ENCODE results near the gene TMEM45B.
"Not testable (repeated sequence)": the region's sequence is repeated elsewhere in the genome, so short reads cannot be mapped to it uniquely, and the experiment has no call there.

TMEM45B gene

GRCh38 chr11:129808241-129808640 lies 7.4 kb upstream of the TMEM45B start:
- DNase-seq (ENCODE audit: low spot score), result not testable (repeated sequence)

GRCh38 chr11:129813231-129813791 lies 2.3 kb upstream of the TMEM45B start:
- no peak for DNase-seq (ENCODE audit: low spot score)

- DNase-seq (ENCODE audit: low spot score), result peak; percentile 38
These were observed 1.2 kb upstream of the TMEM45B start for GRCh38 chr11:129814244-129815014.

GRCh38 chr11:129817534-129818051 lies 1.9 kb downstream of the TMEM45B start:
- DNase-seq (ENCODE audit: low spot score), result no peak

GRCh38 chr11:129818236-129818635 lies 2.6 kb downstream of the TMEM45B start:
- not testable (repeated sequence) for DNase-seq (ENCODE audit: low spot score)

GRCh38 chr11:129819237-129819636 lies 3.6 kb downstream of the TMEM45B start:
- no peak for DNase-seq (ENCODE audit: low spot score)

- DNase-seq (ENCODE audit: low spot score), result not testable (repeated sequence)
These were observed 4.6 kb downstream of the TMEM45B start for GRCh38 chr11:129820228-129820627.

GRCh38 chr11:129823281-129823680 lies 7.6 kb downstream of the TMEM45B start:
- DNase-seq (ENCODE audit: low spot score), result not testable (repeated sequence)

- not testable (repeated sequence) for DNase-seq (ENCODE audit: low spot score)
These were observed 8.2 kb downstream of the TMEM45B start for GRCh38 chr11:129823799-129824198.

GRCh38 chr11:129825380-129825779 lies 9.7 kb downstream of the TMEM45B start:
- DNase-seq (ENCODE audit: low spot score), result no peak

GRCh38 chr11:129828301-129828836 lies 12.7 kb downstream of the TMEM45B start:
- DNase-seq (ENCODE audit: low spot score), result no peak

- not testable (repeated sequence) for DNase-seq (ENCODE audit: low spot score)
These were observed 13.8 kb downstream of the TMEM45B start for GRCh38 chr11:129829497-129829896.

GRCh38 chr11:129831227-129831626 lies 15.6 kb downstream of the TMEM45B start:
- DNase-seq (ENCODE audit: low spot score), result not testable (repeated sequence)

GRCh38 chr11:129833260-129833659 lies 17.6 kb downstream of the TMEM45B start:
- not testable (repeated sequence) for DNase-seq (ENCODE audit: low spot score)

GRCh38 chr11:129836423-129836891 lies 20.8 kb downstream of the TMEM45B start:
- DNase-seq (ENCODE audit: low spot score), result not testable (repeated sequence)

- DNase-seq (ENCODE audit: low spot score), result no peak
These were observed 21.3 kb downstream of the TMEM45B start for GRCh38 chr11:129836979-129837378.

GRCh38 chr11:129840236-129840635 lies 24.6 kb downstream of the TMEM45B start:
- DNase-seq (ENCODE audit: low spot score), result no peak

GRCh38 chr11:129842138-129842537 lies 26.5 kb downstream of the TMEM45B start:
- no peak for DNase-seq (ENCODE audit: low spot score)

- DNase-seq (ENCODE audit: low spot score), result peak; percentile 46
These were observed 31.1 kb downstream of the TMEM45B start for GRCh38 chr11:129846508-129847335.

GRCh38 chr11:129847361-129847760 lies 31.7 kb downstream of the TMEM45B start:
- DNase-seq (ENCODE audit: low spot score), result not testable (repeated sequence)

GRCh38 chr11:129849447-129850130 lies 33.9 kb downstream of the TMEM45B start:
- no peak for DNase-seq (ENCODE audit: low spot score)

Measured in activated CD4-positive, alpha-beta T cell treated with anti-CD3 and anti-CD28 coated beads, Interleukin-2, Interleukin-4, amounts not matched to agents 100 ng/mL and 50 ng/mL, durations not matched to agents 16 hours and 8 hours (primary cell).